Measurements from ENCODE around the gene ARMC3. TPM values are rescaled to one million over a fixed set of nuclear protein-coding genes. Genes with fewer than 3 reads are reported as not detected.

Gene ARMC3
- polyA plus RNA-seq, 4 donors: 0.03 TPM; not detected in 3

DNA sequence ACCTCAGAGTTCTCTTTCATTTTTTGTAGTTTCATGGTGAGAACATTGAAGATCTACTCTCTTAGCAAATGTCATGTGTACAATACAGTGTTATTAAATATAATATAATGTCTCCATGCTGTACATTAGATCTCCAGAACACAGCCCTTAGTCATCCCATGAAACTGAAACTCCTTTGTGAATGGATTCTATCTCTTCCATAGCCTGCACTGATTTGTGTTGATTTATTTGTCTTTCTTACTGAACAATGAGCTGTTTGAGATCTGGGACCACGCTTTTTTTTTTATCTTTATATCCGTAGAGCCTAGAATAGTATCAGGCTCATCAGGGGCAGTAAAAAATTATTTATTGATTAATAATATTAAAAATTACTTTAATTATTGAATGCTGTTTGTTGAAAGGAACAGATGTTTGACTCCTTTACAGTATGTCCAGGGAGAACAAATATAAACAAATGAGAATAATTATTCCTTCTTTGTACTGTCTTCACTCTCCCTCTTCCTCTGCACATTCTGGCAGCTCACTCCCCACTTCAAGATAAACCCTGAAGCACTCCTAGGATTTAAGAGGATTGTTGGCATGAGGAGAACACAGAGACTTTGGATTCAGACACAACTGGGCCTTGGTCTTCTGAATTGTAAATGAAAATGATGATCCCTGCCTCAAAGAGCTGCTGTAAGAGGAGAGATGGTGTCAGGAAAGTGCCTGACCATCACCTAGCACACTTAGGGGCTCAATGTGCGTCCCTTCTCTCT is 85.9 kb downstream of the ARMC3 start:
- WGBS, 3 donors: 44 to 69% (median 58%) methylated on average over 3 of the region's 3 CpGs
- Histone ChIP-seq H3K27me3 (ENCODE audit: control insufficient read depth in 3 of 3, insufficient read depth in 3 of 3, low read length in 3 of 3) (no peaks in the 10 kb centered on the region), H3K4me3 (ENCODE audit: low read depth in 1 of 3, low read length in 3 of 3) (no peak overlapping the region), H3K9me3 (ENCODE audit: control insufficient read depth in 2 of 2, insufficient read depth in 1 of 2, low read depth in 1 of 2, low read length in 1 of 2) (no peaks in the 10 kb centered on the region), H3K27ac (ENCODE audit: low read depth in 1 of 3, low read length in 2 of 3) (no peak overlapping the region), H3K4me1 (ENCODE audit: control insufficient read depth in 3 of 3, insufficient read depth in 2 of 3, low read depth in 1 of 3, low read length in 2 of 3) (no peaks in the 10 kb centered on the region), H3K36me3 (ENCODE audit: control insufficient read depth in 3 of 3, insufficient read depth in 2 of 3, low read depth in 1 of 3, low read length in 3 of 3) (no peaks in the 10 kb centered on the region)
- DNase-seq (no peak), FAIRE-seq (no peak)

DNA sequence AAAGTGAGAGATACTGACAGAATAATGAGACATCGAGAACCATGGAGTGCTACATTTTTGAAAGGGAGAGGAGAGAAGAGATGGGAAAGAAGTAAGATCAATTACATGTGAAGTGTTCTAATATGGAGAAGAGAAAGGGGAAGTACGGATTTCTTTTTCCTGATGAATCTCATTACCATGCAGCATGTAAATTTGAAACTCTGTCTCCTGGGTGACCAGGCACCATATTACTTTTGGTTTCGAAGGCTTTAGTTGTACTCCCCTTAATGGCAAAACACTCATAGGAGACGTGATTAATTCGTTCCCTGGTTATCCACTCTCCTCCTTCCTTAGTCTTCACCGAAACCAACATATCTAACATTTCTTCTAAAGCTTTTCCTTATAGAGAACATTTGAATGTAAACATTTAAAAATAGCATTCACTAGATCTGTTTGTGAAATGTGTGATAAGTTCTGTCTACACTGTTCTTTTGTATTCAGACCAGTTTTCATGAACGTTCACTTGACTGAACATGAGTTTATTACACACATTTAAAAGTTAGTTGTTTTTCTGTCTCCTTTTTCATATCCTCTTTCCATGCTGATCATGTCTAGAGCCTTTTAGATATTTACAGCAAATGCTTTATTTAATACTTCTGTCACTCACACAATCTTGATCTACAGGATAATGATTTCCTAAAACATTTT is 87.3 kb downstream of the ARMC3 start:
- DNase-seq (no peak), FAIRE-seq (no peak)
- H3K27me3 ChIP-seq (ENCODE audit: control insufficient read depth in 3 of 3, insufficient read depth in 3 of 3, low read length in 3 of 3): no peaks in the 10 kb centered on the region
- no peaks in the 10 kb centered on the region for H3K9me3 ChIP-seq (ENCODE audit: control insufficient read depth in 2 of 2, insufficient read depth in 1 of 2, low read depth in 1 of 2, low read length in 1 of 2)
- H3K4me1 ChIP-seq (ENCODE audit: control insufficient read depth in 3 of 3, insufficient read depth in 2 of 3, low read depth in 1 of 3, low read length in 2 of 3): no peaks in the 10 kb centered on the region
- no peak overlapping the region for H3K27ac ChIP-seq (ENCODE audit: low read depth in 1 of 3, low read length in 2 of 3)
- H3K36me3 ChIP-seq (ENCODE audit: control insufficient read depth in 3 of 3, insufficient read depth in 2 of 3, low read depth in 1 of 3, low read length in 3 of 3): no peaks in the 10 kb centered on the region
- 83 to 85% (median 83%) methylated on average over 7 of the region's 7 CpGs for WGBS, 3 donors
- H3K4me3 ChIP-seq (ENCODE audit: low read depth in 1 of 3, low read length in 3 of 3): no peak overlapping the region

DNA sequence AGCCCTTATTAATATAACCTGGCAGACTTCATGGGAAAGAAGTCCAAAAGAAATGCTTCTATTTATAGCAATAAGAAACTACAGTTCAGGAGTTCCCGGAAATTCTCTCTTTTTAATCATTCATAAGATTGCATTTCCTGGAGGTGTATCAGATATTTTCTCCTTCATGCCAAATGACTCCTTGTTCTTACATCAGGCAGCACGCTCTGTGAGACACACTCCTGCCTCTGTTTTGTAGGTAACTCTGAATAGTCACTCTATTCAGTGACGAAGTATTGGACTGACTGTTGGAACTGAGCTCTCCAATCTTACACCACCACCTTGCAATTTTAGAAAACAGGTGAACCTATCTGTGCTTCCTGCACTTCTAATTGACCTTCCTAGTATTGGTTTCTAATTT is 88.8 kb downstream of the ARMC3 start:
- no peaks in the 10 kb centered on the region for H3K9me3 ChIP-seq (ENCODE audit: control insufficient read depth in 2 of 2, insufficient read depth in 1 of 2, low read depth in 1 of 2, low read length in 1 of 2)
- H3K4me3 ChIP-seq (ENCODE audit: low read depth in 1 of 3, low read length in 3 of 3): no peak overlapping the region
- WGBS, 3 donors: 62 to 66% (median 62%) methylated on average over 3 of the region's 3 CpGs
- no peak overlapping the region for H3K27ac ChIP-seq (ENCODE audit: low read depth in 1 of 3, low read length in 2 of 3)
- no peaks in the 10 kb centered on the region for H3K4me1 ChIP-seq (ENCODE audit: control insufficient read depth in 3 of 3, insufficient read depth in 2 of 3, low read depth in 1 of 3, low read length in 2 of 3)
- no peaks in the 10 kb centered on the region for H3K27me3 ChIP-seq (ENCODE audit: control insufficient read depth in 3 of 3, insufficient read depth in 3 of 3, low read length in 3 of 3)
- no peak for FAIRE-seq
- no peak for DNase-seq
- H3K36me3 ChIP-seq (ENCODE audit: control insufficient read depth in 3 of 3, insufficient read depth in 2 of 3, low read depth in 1 of 3, low read length in 3 of 3): no peaks in the 10 kb centered on the region

DNA sequence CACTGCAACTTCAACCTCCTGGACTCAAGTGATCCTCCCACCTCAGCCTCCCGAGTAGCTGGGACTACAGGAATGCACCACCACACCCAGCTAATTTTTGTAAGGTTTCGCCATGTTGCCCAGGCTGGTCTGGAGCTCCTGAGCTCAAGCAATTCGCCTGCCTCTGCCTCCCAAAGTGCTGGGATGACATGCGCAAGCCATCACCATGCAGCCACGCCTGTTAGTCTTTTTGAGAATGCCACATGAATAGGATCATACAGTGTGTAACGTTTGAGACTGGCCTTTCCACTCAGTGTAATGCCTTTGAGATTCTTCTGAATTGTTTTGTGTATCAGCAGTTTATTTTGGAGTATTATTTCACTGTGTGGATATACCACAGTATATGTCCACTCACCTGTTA is 91.8 kb downstream of the ARMC3 start:
- FAIRE-seq (no peak), DNase-seq (no peak)
- no peaks in the 10 kb centered on the region for H3K4me1 ChIP-seq (ENCODE audit: control insufficient read depth in 3 of 3, insufficient read depth in 2 of 3, low read depth in 1 of 3, low read length in 2 of 3)
- peaks cover 0 to 2% (median 0%) of the 10 kb centered on the region in 3 donors for H3K27me3 ChIP-seq (ENCODE audit: control insufficient read depth in 3 of 3, insufficient read depth in 3 of 3, low read length in 3 of 3)
- H3K9me3 ChIP-seq (ENCODE audit: control insufficient read depth in 2 of 2, insufficient read depth in 1 of 2, low read depth in 1 of 2, low read length in 1 of 2): peaks cover 0 to 8% of the 10 kb centered on the region in 2 donors
- no peak overlapping the region for H3K27ac ChIP-seq (ENCODE audit: low read depth in 1 of 3, low read length in 2 of 3)
- WGBS, 3 donors: 69 to 86% (median 81%) methylated on average over 6 of the region's 6 CpGs
- H3K4me3 ChIP-seq (ENCODE audit: low read depth in 1 of 3, low read length in 3 of 3): no peak overlapping the region
- H3K36me3 ChIP-seq (ENCODE audit: control insufficient read depth in 3 of 3, insufficient read depth in 2 of 3, low read depth in 1 of 3, low read length in 3 of 3): no peaks in the 10 kb centered on the region

DNA sequence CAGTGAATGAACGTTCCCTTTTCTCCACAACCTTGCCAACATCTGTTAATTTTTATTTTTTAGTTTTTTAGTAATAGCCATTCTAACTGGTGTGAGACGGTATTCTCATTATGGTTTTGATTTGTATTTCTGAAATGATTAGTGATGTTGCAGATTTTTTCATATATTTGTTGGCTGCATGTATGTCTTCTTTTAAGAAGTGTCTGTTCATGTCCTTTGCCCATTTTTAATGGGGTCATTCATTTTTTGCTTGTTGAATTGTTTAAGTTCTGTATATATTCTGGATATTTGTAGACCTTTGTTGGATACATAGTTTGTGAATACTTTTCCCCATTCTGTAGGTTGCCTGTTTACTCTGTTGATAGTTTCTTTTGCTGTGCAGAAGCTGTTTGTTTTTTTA is 93.6 kb downstream of the ARMC3 start:
- H3K4me3 ChIP-seq (ENCODE audit: low read depth in 1 of 3, low read length in 3 of 3): no peak overlapping the region
- no peak for DNase-seq
- no peak for FAIRE-seq
- WGBS, 3 donors: 78 to 87% (median 85%) methylated on average over 2 of the region's 2 CpGs
- peaks cover 0 to 8% of the 10 kb centered on the region in 2 donors for H3K9me3 ChIP-seq (ENCODE audit: control insufficient read depth in 2 of 2, insufficient read depth in 1 of 2, low read depth in 1 of 2, low read length in 1 of 2)
- no peak overlapping the region for H3K27ac ChIP-seq (ENCODE audit: low read depth in 1 of 3, low read length in 2 of 3)
- H3K36me3 ChIP-seq (ENCODE audit: control insufficient read depth in 3 of 3, insufficient read depth in 2 of 3, low read depth in 1 of 3, low read length in 3 of 3): no peaks in the 10 kb centered on the region
- peaks cover 0 to 2% (median 0%) of the 10 kb centered on the region in 3 donors for H3K27me3 ChIP-seq (ENCODE audit: control insufficient read depth in 3 of 3, insufficient read depth in 3 of 3, low read length in 3 of 3)
- H3K4me1 ChIP-seq (ENCODE audit: control insufficient read depth in 3 of 3, insufficient read depth in 2 of 3, low read depth in 1 of 3, low read length in 2 of 3): no peaks in the 10 kb centered on the region

DNA sequence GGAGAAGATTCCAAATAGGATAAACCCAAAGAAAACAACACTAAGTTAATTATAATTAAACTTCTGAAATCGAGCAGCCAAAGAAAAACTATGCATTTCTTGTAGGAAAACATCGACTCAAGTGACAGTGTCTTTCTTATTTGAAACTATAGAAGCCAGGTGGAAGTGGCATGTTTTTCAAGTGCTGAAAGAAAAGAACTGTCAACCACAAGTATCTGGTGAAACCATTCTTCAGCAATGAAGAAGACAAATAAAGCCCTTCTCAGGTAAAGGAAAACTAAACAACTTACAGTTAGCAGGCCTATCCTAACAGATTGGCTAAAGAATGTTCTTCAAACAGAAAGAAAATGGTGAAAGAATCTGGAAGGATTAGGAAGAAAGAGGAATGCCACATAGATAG is 96.1 kb downstream of the ARMC3 start:
- FAIRE-seq: no peak
- H3K4me1 ChIP-seq (ENCODE audit: control insufficient read depth in 3 of 3, insufficient read depth in 2 of 3, low read depth in 1 of 3, low read length in 2 of 3): no peaks in the 10 kb centered on the region

DNA sequence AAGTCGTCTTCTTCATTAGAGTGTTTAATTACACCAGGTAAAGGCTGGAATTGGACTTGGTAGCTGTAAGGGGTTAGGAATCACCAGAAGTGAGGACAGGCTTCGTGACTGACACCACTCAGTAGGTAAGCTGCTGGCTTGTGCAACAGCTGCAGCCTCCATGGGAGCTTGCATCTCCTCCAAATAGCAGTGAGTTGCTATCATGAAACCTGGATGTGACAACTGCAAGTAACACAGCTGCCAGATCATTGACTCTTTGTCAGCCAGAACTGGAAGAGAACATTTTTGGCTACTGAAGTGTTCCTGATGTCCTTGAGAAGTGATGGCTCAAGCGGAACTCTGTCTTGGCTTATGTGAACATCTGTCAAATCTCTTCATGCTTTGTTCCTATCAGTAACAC is 103.5 kb downstream of the ARMC3 start:
- FAIRE-seq: no peak
- Histone ChIP-seq H3K9me3 (ENCODE audit: control insufficient read depth in 2 of 2, insufficient read depth in 1 of 2, low read depth in 1 of 2, low read length in 1 of 2) (no peaks in the 10 kb centered on the region), H3K27ac (ENCODE audit: low read depth in 1 of 3, low read length in 2 of 3) (no peak overlapping the region), H3K4me3 (ENCODE audit: low read depth in 1 of 3, low read length in 3 of 3) (no peak overlapping the region), H3K36me3 (ENCODE audit: control insufficient read depth in 3 of 3, insufficient read depth in 2 of 3, low read depth in 1 of 3, low read length in 3 of 3) (no peaks in the 10 kb centered on the region), H3K4me1 (ENCODE audit: control insufficient read depth in 3 of 3, insufficient read depth in 2 of 3, low read depth in 1 of 3, low read length in 2 of 3) (no peaks in the 10 kb centered on the region), H3K27me3 (ENCODE audit: control insufficient read depth in 3 of 3, insufficient read depth in 3 of 3, low read length in 3 of 3) (peaks cover 0 to 1% (median 0%) of the 10 kb centered on the region in 3 donors)
- no peak for DNase-seq
- WGBS, 3 donors: 75 to 80% (median 76%) methylated on average over 3 of the region's 3 CpGs

More for the DNA sequence above, 96.1 kb downstream of the ARMC3 start:
- no peak overlapping the region for H3K27ac ChIP-seq (ENCODE audit: low read depth in 1 of 3, low read length in 2 of 3)
- no peak for DNase-seq
- WGBS, 3 donors: 75 to 84% (median 79%) methylated on average over 2 of the region's 2 CpGs
- H3K27me3 ChIP-seq (ENCODE audit: control insufficient read depth in 3 of 3, insufficient read depth in 3 of 3, low read length in 3 of 3): peaks cover 0 to 3% (median 0%) of the 10 kb centered on the region in 3 donors
- peaks cover 0 to 8% of the 10 kb centered on the region in 2 donors for H3K9me3 ChIP-seq (ENCODE audit: control insufficient read depth in 2 of 2, insufficient read depth in 1 of 2, low read depth in 1 of 2, low read length in 1 of 2)
- no peak overlapping the region for H3K4me3 ChIP-seq (ENCODE audit: low read depth in 1 of 3, low read length in 3 of 3)
- no peaks in the 10 kb centered on the region for H3K36me3 ChIP-seq (ENCODE audit: control insufficient read depth in 3 of 3, insufficient read depth in 2 of 3, low read depth in 1 of 3, low read length in 3 of 3)

DNA sequence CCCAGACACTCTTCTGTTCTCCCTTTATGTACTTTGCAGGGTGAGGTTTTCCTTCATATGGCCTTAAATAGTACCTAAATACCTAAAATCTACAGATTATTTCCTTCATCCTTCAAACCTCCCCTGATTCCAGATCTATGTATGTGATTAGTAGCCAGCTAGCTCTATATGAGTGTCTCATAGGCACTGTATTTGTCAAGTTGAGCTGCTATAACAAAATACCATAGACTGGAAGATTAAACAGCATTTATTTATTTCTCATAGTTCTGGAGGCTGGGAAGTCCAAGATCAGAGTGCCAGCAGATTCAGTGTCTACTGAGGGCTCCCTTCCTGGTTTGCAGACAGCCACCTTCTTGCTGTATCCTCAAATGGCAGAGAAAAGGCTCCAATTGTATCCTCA is 106.9 kb downstream of the ARMC3 start:
- Histone ChIP-seq H3K4me1 (ENCODE audit: control insufficient read depth in 3 of 3, insufficient read depth in 2 of 3, low read depth in 1 of 3, low read length in 2 of 3) (no peaks in the 10 kb centered on the region), H3K4me3 (ENCODE audit: low read depth in 1 of 3, low read length in 3 of 3) (no peak overlapping the region), H3K36me3 (ENCODE audit: control insufficient read depth in 3 of 3, insufficient read depth in 2 of 3, low read depth in 1 of 3, low read length in 3 of 3) (no peaks in the 10 kb centered on the region), H3K27ac (ENCODE audit: low read depth in 1 of 3, low read length in 2 of 3) (no peak overlapping the region), H3K9me3 (ENCODE audit: control insufficient read depth in 2 of 2, insufficient read depth in 1 of 2, low read depth in 1 of 2, low read length in 1 of 2) (no peaks in the 10 kb centered on the region), H3K27me3 (ENCODE audit: control insufficient read depth in 3 of 3, insufficient read depth in 3 of 3, low read length in 3 of 3) (no peaks in the 10 kb centered on the region)
- FAIRE-seq: no peak
- DNase-seq: no peak

Data from small intestine (tissue), 7 donors.